ENCODE data around the gene TMEM121B. TPM values are rescaled to one million over a fixed set of nuclear protein-coding genes. Genes with fewer than 3 reads are reported as not detected.

TMEM121B gene
- polyA plus RNA-seq, 1 donor from 2014 or later: not detected

DNA sequence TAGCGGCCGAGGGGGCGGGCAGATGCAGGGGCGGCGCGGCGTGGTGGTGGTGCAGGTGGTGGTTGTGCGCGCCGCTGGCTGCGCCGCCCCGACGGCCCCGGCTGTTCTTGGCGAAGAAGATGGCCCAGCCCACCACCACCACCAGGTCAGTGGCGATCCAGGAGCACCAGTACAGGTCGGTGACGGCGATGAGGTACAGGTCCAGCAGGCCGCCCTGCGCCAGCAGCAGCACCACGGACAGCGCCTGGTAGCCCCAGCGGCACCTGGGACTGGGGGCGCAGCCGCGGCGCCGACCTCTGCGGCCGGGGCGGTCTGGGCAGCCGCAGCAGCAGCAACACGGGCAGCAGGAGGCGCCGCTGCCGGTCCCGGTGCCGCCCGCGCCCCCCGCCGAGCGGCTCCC lies 879 bp downstream of the TMEM121B start:
- Mint-ChIP-seq H3K27ac (no peak overlapping the region), H3K4me1 (peaks cover 22 to 34% (median 27%) of the 10 kb centered on the region in 3 donors), H3K36me3 (no peaks in the 10 kb centered on the region), H3K4me3 (no peak overlapping the region), H3K9me3 (no peaks in the 10 kb centered on the region), H3K27me3 (peaks cover 29% of the 10 kb centered on the region)

- H3K27ac Mint-ChIP-seq: no peak overlapping the region
- peaks cover 29% of the 10 kb centered on the region for H3K27me3 Mint-ChIP-seq
- peaks cover 22 to 35% (median 27%) of the 10 kb centered on the region in 3 donors for H3K4me1 Mint-ChIP-seq
- H3K36me3 Mint-ChIP-seq: no peaks in the 10 kb centered on the region
- H3K9me3 Mint-ChIP-seq: no peaks in the 10 kb centered on the region
- peak overlapping the region in 1 of 4 donors; percentile 72 for H3K4me3 Mint-ChIP-seq
Observed at GRCh38 chr22:17119481-17120202, 1.5 kb downstream of the TMEM121B start.

DNA sequence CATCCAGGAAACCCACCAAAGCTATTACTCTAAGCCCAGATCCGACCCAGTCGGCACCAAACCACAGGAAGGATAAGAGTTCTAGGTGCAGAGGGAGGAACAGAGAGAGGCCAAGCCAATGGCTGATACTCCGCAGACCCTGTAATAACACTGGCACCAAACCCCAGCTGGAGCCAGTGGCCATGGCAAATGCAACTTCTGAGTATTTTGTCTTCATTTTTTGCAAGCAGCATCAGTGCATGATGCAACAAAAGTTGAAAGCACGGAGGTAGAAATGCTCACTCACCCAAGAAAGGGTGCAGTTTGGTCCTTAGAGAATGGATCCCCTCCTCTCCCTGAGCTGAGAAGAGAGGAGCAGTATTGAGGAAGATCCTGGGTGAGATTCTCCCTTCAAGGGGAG lies 2.8 kb downstream of the TMEM121B start:
- Mint-ChIP-seq H3K36me3 (peaks cover 2% of the 10 kb centered on the region), H3K4me1 (peaks cover 22 to 35% (median 27%) of the 10 kb centered on the region in 3 donors), H3K4me3 (peak overlapping the region; percentile 0 to 88 (median 66)), H3K27me3 (peaks cover 29% of the 10 kb centered on the region), H3K9me3 (no peaks in the 10 kb centered on the region), H3K27ac (peak overlapping the region in 1 of 3 donors; percentile 29)

- Mint-ChIP-seq H3K9me3 (no peaks in the 10 kb centered on the region), H3K27me3 (peaks cover 29% of the 10 kb centered on the region)
Observed at GRCh38 chr22:17117890-17118289, 3.3 kb downstream of the TMEM121B start.

DNA sequence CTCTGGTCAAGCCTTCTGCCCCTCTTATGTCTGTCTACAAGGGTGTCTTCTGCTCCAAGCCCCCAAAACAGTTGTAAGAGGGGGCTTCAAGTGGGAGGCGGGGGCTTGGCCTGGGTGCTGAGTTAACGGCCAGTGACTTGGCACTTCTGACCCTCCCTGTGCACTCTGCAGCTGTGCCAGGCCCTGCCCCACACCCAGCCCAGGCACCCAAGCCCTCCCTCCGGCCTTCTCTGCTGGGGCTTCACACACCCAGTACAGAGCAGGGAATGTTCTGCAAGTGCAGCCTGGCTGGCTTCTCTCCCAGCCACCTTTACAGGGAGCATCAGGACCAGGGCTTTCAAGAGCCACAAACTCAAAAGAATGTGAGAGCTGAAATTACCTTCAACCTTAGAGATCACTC lies 3.8 kb downstream of the TMEM121B start:
- peaks cover 22 to 35% (median 27%) of the 10 kb centered on the region in 3 donors for H3K4me1 Mint-ChIP-seq
- peak overlapping the region in 1 of 3 donors; percentile 68 for H3K27ac Mint-ChIP-seq
- peaks cover 24% of the 10 kb centered on the region for H3K27me3 Mint-ChIP-seq

More at GRCh38 chr22:17117890-17118289, 3.3 kb downstream of the TMEM121B start:
- peaks cover 4% of the 10 kb centered on the region for H3K36me3 Mint-ChIP-seq
- H3K4me3 Mint-ChIP-seq: peak overlapping the region; percentile 0 to 88 (median 66)
- peaks cover 22 to 35% (median 27%) of the 10 kb centered on the region in 3 donors for H3K4me1 Mint-ChIP-seq
- peak overlapping the region in 1 of 3 donors; percentile 29 for H3K27ac Mint-ChIP-seq

GRCh38 chr22:17116572-17117330 lies 4.4 kb downstream of the TMEM121B start:
- Mint-ChIP-seq H3K4me1 (peaks cover 22 to 35% (median 27%) of the 10 kb centered on the region in 3 donors), H3K36me3 (peaks cover 4% of the 10 kb centered on the region), H3K9me3 (no peaks in the 10 kb centered on the region), H3K27ac (peak overlapping the region in 1 of 3 donors; percentile 78), H3K27me3 (peaks cover 19% of the 10 kb centered on the region), H3K4me3 (peak overlapping the region in 1 of 4 donors; percentile 8)

More for the DNA sequence above, 3.8 kb downstream of the TMEM121B start:
- Mint-ChIP-seq H3K4me3 (peak overlapping the region in 3 of 4 donors; percentile 54 to 88 (median 56)), H3K9me3 (no peaks in the 10 kb centered on the region), H3K36me3 (peaks cover 4% of the 10 kb centered on the region)

DNA sequence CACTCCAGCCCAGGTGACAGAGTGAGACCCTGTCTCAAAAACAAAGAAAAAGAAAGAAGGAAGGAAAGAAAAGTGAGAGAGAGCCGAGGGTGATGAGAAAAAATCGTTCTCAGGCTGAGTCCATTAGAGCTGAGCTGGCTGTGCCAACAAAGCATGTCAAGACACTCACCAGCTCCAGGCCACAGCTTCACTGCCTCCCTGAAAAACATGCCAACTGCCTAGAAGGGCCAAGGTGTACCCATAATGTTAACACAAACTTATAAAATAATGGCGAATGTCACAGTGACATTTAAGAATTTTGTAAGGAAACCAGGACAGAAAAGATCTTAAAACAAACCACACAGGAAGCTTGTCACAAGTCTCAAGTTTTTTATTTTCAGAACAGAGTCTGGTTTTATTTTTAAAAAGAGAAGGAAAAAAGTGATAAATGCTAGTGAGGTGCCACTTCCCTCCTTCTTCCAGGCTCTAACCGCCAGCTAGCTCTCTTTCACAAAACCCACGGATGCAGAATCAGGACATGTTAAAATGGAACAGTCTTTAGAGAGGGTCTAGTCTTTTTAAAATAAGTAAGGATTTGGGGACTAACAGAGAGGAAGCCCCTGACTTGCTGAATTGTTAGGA lies 5.1 kb downstream of the TMEM121B start:
- Mint-ChIP-seq H3K36me3 (peaks cover 4% of the 10 kb centered on the region), H3K27ac (peak overlapping the region in 1 of 3 donors; percentile 78), H3K4me1 (peaks cover 22 to 35% (median 27%) of the 10 kb centered on the region in 3 donors), H3K4me3 (peak overlapping the region in 1 of 4 donors; percentile 8), H3K9me3 (no peaks in the 10 kb centered on the region), H3K27me3 (peaks cover 17% of the 10 kb centered on the region)

DNA sequence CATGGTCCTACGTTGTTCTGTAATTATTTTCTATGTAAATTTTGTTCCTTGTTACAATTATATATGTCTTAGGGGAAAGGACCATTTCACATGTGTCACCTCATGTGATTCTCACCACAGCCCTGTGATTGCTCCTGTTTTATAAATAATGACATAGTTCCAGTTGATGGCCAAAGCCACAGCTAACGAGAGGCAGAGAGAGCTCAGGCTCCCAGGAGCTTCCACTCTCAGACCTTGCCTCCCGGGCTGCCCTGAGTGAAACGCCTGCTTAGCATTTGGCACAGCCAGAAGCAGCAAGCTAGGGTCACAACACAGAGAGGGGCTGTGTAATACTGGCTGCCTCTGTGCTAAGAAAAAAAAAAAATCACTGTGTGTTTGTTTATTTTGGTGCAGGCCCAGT lies 5.9 kb downstream of the TMEM121B start:
- peaks cover 17% of the 10 kb centered on the region for H3K27me3 Mint-ChIP-seq
- H3K4me1 Mint-ChIP-seq: peaks cover 24 to 35% (median 27%) of the 10 kb centered on the region in 3 donors
- H3K9me3 Mint-ChIP-seq: no peaks in the 10 kb centered on the region
- peaks cover 4% of the 10 kb centered on the region for H3K36me3 Mint-ChIP-seq
- no peak overlapping the region for H3K27ac Mint-ChIP-seq
- no peak overlapping the region for H3K4me3 Mint-ChIP-seq

DNA sequence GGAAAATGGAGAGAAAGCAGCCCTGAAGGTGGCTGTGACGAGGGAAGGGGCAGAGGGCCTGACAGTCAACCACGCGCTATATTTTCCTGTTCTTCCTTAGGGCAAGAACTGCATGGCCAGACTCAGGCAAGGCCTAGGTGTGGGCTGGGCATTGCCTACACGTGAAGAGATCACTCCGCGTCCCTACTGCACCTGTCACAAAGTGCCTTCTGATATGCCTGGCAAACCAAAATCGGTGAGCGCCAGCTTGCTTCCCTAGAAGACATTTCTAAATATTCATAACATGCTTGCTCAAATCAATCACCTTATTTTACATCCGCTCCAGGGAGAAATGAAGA lies 6.3 kb downstream of the TMEM121B start:
- Mint-ChIP-seq H3K36me3 (peaks cover 4% of the 10 kb centered on the region), H3K4me1 (peaks cover 24 to 35% (median 27%) of the 10 kb centered on the region in 3 donors), H3K9me3 (no peaks in the 10 kb centered on the region), H3K27me3 (peaks cover 17% of the 10 kb centered on the region), H3K27ac (no peak overlapping the region), H3K4me3 (no peak overlapping the region)

- H3K4me1 Mint-ChIP-seq: peaks cover 24 to 35% (median 27%) of the 10 kb centered on the region in 3 donors
- H3K27ac Mint-ChIP-seq: no peak overlapping the region
- peaks cover 17% of the 10 kb centered on the region for H3K27me3 Mint-ChIP-seq
- H3K36me3 Mint-ChIP-seq: peaks cover 5% of the 10 kb centered on the region
- no peaks in the 10 kb centered on the region for H3K9me3 Mint-ChIP-seq
- H3K4me3 Mint-ChIP-seq: no peak overlapping the region
Observed at GRCh38 chr22:17114173-17114897, 6.8 kb downstream of the TMEM121B start.

GRCh38 chr22:17113600-17113999 lies 7.6 kb downstream of the TMEM121B start:
- Mint-ChIP-seq H3K27ac (no peak overlapping the region), H3K4me3 (no peak overlapping the region), H3K27me3 (peaks cover 17% of the 10 kb centered on the region), H3K4me1 (peaks cover 23 to 31% (median 24%) of the 10 kb centered on the region in 3 donors), H3K36me3 (peaks cover 6% of the 10 kb centered on the region), H3K9me3 (no peaks in the 10 kb centered on the region)

DNA sequence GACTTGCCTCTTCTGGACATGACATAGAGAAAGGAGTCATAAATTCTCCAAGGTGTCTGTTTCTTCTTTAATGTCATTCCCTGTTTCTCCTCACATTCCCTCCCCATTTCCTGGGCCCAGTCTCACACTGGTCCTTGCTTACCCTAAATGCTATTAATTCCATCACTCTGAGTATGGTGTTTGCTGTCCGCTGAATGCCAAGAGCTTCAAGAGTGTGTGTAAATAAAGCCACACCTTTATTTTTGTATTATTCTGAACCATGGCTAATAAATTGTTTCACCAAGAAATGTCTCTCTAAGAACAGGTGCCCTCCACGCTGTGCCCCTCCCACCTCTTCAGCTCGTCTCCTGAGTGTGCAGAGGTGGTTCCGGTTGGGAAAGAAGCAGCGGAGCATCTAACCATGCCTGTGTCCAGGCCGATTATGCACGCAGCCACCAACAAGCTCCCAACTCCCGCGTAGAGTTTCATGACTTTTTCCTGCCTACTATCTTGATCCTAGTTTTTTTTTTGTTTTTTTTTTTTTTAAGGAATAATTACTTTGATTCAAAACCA lies 8.6 kb downstream of the TMEM121B start:
- H3K4me1 Mint-ChIP-seq: peaks cover 12 to 20% (median 14%) of the 10 kb centered on the region in 3 donors
- H3K36me3 Mint-ChIP-seq: peaks cover 6% of the 10 kb centered on the region
- H3K9me3 Mint-ChIP-seq: no peaks in the 10 kb centered on the region
- no peak overlapping the region for H3K27ac Mint-ChIP-seq
- H3K27me3 Mint-ChIP-seq: peaks cover 7% of the 10 kb centered on the region
- no peak overlapping the region for H3K4me3 Mint-ChIP-seq

DNA sequence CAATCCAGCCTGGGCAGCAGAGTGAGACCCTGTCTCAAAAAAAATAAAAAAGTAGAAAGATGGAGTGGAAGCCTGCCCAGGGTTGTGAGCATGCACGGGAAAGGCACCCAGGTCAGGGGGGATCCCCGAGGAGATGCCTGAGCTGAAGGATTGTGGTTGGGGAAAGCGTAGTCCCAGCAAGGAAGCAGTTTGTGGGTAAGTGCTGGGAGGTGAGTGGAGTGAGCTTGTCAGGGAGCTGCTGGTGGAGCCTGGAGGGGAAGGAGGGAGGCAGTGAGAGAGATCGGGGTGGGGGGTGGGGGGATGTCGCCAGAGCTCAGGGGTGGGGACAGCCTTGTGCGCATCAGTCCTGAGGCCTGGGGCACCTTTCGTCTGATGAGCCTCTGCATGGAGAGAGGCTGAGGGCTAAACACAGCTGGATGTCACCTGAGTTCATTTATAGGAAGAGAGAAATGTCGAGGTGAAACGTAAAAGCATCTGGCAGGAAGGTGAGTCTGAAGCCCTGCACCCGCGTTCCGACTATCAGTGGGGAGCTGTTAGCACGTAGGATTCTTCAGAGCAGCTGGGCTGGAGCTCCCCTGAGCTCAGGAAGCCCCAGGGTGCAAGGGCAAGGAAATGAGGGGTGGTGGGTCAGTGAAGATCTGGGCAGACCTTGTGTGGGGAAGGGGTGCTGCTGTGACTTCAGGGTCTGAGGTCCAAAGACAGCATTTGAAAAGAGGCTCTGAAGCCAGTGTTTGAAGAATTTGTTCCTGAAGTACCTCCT lies 10.2 kb downstream of the TMEM121B start:
- Mint-ChIP-seq H3K4me3 (peak overlapping the region in 1 of 4 donors; percentile 18), H3K27me3 (no peaks in the 10 kb centered on the region), H3K27ac (peak overlapping the region in 1 of 3 donors; percentile 48), H3K4me1 (peaks cover 3 to 7% (median 5%) of the 10 kb centered on the region in 3 donors), H3K36me3 (peaks cover 6% of the 10 kb centered on the region), H3K9me3 (no peaks in the 10 kb centered on the region)

Data from IgD-negative memory B cell (primary cell).